Stimulated activated CD4-positive, alpha-beta T cell treated with anti-CD3 and anti-CD28 coated beads, TNF-alpha, amount 100 ng/mL, for 4 hours (primary cell): ENCODE measurements around the gene SYNGAP1.
"Not testable (repeated sequence)": the region's sequence is repeated elsewhere in the genome, so short reads cannot be mapped to it uniquely, and the experiment has no call there.

Source experiments
- DNase-seq, 3 experiments: peaks; one replicate each; pipeline ENCODE4 v3.0.0-alpha.2; 2020; ENCODE audit warnings: low read depth in 3 of 3

SYNGAP1 gene

GRCh38 chr6:33469661-33470060, 49.8 kb downstream of the SYNGAP1 start:
- DNase-seq, result no peak

- no peak for DNase-seq
Observed at GRCh38 chr6:33477864-33478263, 58.0 kb downstream of the SYNGAP1 start.

GRCh38 chr6:33481192-33481591, 61.3 kb downstream of the SYNGAP1 start:
- DNase-seq, result no peak

- not testable (repeated sequence) for DNase-seq
Observed at GRCh38 chr6:33482620-33483019, 62.8 kb downstream of the SYNGAP1 start.

- DNase-seq, result no peak
Observed at GRCh38 chr6:33483678-33484077, 63.8 kb downstream of the SYNGAP1 start.

- DNase-seq, result not testable (repeated sequence)
Observed at GRCh38 chr6:33484673-33485262, 64.9 kb downstream of the SYNGAP1 start.

GRCh38 chr6:33485680-33486079, 65.8 kb downstream of the SYNGAP1 start:
- DNase-seq, result not testable (repeated sequence)

GRCh38 chr6:33488339-33488738, 68.5 kb downstream of the SYNGAP1 start:
- no peak for DNase-seq

GRCh38 chr6:33490198-33490597, 70.3 kb downstream of the SYNGAP1 start:
- no peak for DNase-seq

GRCh38 chr6:33490621-33491020, 70.8 kb downstream of the SYNGAP1 start:
- no peak for DNase-seq

GRCh38 chr6:33492093-33492492, 72.2 kb downstream of the SYNGAP1 start:
- DNase-seq, result no peak

GRCh38 chr6:33497157-33497556, 77.3 kb downstream of the SYNGAP1 start:
- DNase-seq, result no peak

- no peak for DNase-seq
Observed at GRCh38 chr6:33502486-33502885, 82.6 kb downstream of the SYNGAP1 start.

- no peak for DNase-seq
Observed at GRCh38 chr6:33504486-33504885, 84.6 kb downstream of the SYNGAP1 start.
